SK-N-SH treated with all-trans-retinoic acid at 6 μM for 48 hours (cell line): ENCODE data around the gene MMP11.

Experiments used
- TOX ChIP-seq: fragments of 250-450 bp; sonication (Bioruptor Pico); IDR thresholded peaks from 2 replicates; pipeline ENCODE4 v1.8.0; 2021; ENCODE audit warnings: mild to moderate bottlenecking, moderate library complexity, borderline replicate concordance
- ZFP3 ChIP-seq: fragments of 250-450 bp; sonication (Bioruptor Pico); IDR thresholded peaks from 2 replicates; pipeline ENCODE4 v1.5.0; 2020; ENCODE audit warnings: mild to moderate bottlenecking, moderate library complexity
- ZFP30 ChIP-seq: fragments of 450-650 bp; formaldehyde crosslinking; IDR thresholded peaks from 2 replicates; pipeline ENCODE4 v1.5.0; 2022; ENCODE audit warnings: mild to moderate bottlenecking, moderate library complexity
- ZNF565 ChIP-seq: fragments of 450-650 bp; formaldehyde crosslinking; conservative IDR thresholded peaks from 2 replicates; pipeline ENCODE4 v1.5.0; 2020; ENCODE audit warnings: low read depth, mild to moderate bottlenecking, moderate library complexity
- TF ChIP-seq, protein P1 (sequence below): fragments of 250-450 bp; sonication (Bioruptor Pico); IDR thresholded peaks from 2 replicates; pipeline ENCODE4 v1.8.0; 2020; ENCODE audit warnings: mild to moderate bottlenecking, moderate library complexity, borderline replicate concordance

DNA sequence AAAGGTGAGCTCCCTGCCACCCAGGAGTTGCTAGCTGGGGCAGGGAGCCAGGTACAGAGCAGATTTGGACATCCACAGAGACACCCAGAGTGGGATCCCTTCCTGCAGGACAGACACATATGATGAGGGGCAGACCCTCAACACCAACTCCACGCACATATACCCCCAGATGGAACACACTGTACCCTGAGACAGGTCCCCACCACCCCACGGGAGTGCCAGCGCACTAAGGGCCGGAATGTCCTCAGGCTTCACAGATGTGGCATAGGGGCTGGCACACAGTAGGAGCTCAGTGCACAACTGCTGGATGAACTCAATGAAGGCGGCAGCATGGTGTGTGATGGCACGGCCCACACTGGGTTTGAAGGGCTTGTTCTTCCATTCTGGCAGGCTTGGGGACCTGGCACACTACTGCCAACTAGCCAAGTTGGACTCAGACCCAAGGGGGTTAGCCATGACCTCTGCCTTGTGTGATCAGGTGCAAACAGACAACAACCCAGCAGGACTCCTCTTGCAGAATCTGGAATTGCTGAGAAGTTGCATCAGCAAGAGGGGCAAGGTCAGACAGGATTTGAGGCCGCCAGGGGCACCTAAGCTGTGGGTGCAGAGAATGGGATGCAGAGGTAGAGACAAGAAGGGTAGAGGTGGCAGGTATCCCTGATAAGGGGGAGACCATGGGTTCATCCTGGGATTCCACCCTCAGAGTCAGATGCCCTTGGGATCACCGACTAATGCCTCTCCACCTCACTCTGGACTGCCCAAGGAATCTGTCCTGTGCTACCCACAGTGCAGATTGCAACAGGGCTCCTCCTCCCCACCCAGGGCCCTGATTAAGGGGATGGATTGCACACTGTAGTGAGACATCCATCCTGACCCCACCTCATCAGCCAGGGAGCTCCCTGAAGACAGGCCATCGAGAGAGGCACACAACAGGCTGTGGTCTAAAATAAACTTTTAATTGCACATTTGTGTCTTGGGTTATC lies 7.5 kb upstream of the MMP11 start:
- TF ChIP-seq ZFP3 (CRISPR knock-in tag) (no peak), ZNF565 (no peak), TOX (no peak), ZFP30 (CRISPR knock-in tag) (no peak)
- TF ChIP-seq, protein P1, sequence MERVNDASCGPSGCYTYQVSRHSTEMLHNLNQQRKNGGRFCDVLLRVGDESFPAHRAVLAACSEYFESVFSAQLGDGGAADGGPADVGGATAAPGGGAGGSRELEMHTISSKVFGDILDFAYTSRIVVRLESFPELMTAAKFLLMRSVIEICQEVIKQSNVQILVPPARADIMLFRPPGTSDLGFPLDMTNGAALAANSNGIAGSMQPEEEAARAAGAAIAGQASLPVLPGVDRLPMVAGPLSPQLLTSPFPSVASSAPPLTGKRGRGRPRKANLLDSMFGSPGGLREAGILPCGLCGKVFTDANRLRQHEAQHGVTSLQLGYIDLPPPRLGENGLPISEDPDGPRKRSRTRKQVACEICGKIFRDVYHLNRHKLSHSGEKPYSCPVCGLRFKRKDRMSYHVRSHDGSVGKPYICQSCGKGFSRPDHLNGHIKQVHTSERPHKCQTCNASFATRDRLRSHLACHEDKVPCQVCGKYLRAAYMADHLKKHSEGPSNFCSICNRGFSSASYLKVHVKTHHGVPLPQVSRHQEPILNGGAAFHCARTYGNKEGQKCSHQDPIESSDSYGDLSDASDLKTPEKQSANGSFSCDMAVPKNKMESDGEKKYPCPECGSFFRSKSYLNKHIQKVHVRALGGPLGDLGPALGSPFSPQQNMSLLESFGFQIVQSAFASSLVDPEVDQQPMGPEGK, result no peak
